ENCODE results near the gene SMOC2.

SMOC2 gene

GRCh38 chr6:168714547-168715260 is 273.7 kb downstream of the SMOC2 start:
- no peaks in the 10 kb centered on the region for H3K9me3 ChIP-seq (ENCODE audit: low read length)
- H3K27me3 ChIP-seq (ENCODE audit: control insufficient read depth in 1 of 2, insufficient read depth in 2 of 2, low read length in 2 of 2) = no peaks in the 10 kb centered on the region
- no peak overlapping the region for H3K9ac ChIP-seq (ENCODE audit: low read length)
- H3K27ac ChIP-seq (ENCODE audit: low read depth, low read length) = no peak overlapping the region
- H3K4me3 ChIP-seq (ENCODE audit: low read depth in 1 of 2, low read length in 2 of 2) = no peak overlapping the region
- H3K4me1 ChIP-seq (ENCODE audit: insufficient read depth, low read length) = no peaks in the 10 kb centered on the region
- H3K36me3 ChIP-seq (ENCODE audit: insufficient read depth, low read length) = no peaks in the 10 kb centered on the region

GRCh38 chr6:168715643-168716481 is 274.9 kb downstream of the SMOC2 start:
- no peaks in the 10 kb centered on the region for H3K36me3 ChIP-seq (ENCODE audit: insufficient read depth, low read length)
- H3K27me3 ChIP-seq (ENCODE audit: control insufficient read depth in 1 of 2, insufficient read depth in 2 of 2, low read length in 2 of 2) = no peaks in the 10 kb centered on the region
- no peaks in the 10 kb centered on the region for H3K4me1 ChIP-seq (ENCODE audit: insufficient read depth, low read length)
- no peaks in the 10 kb centered on the region for H3K9me3 ChIP-seq (ENCODE audit: low read length)
- H3K9ac ChIP-seq (ENCODE audit: low read length) = no peak overlapping the region
- no peak overlapping the region for H3K4me3 ChIP-seq (ENCODE audit: low read depth in 1 of 2, low read length in 2 of 2)
- no peak overlapping the region for H3K27ac ChIP-seq (ENCODE audit: low read depth, low read length)

GRCh38 chr6:168716581-168716980 is 275.6 kb downstream of the SMOC2 start:
- no peak overlapping the region for H3K4me3 ChIP-seq (ENCODE audit: low read depth in 1 of 2, low read length in 2 of 2)
- H3K9me3 ChIP-seq (ENCODE audit: low read length) = no peaks in the 10 kb centered on the region
- H3K27me3 ChIP-seq (ENCODE audit: control insufficient read depth in 1 of 2, insufficient read depth in 2 of 2, low read length in 2 of 2) = no peaks in the 10 kb centered on the region
- H3K9ac ChIP-seq (ENCODE audit: low read length) = no peak overlapping the region
- H3K4me1 ChIP-seq (ENCODE audit: insufficient read depth, low read length) = no peaks in the 10 kb centered on the region
- no peaks in the 10 kb centered on the region for H3K36me3 ChIP-seq (ENCODE audit: insufficient read depth, low read length)
- no peak overlapping the region for H3K27ac ChIP-seq (ENCODE audit: low read depth, low read length)

GRCh38 chr6:168717491-168717890 is 276.5 kb downstream of the SMOC2 start:
- Histone ChIP-seq H3K27ac (ENCODE audit: low read depth, low read length) (no peak overlapping the region), H3K36me3 (ENCODE audit: insufficient read depth, low read length) (no peaks in the 10 kb centered on the region), H3K9me3 (ENCODE audit: low read length) (no peaks in the 10 kb centered on the region), H3K27me3 (ENCODE audit: control insufficient read depth in 1 of 2, insufficient read depth in 2 of 2, low read length in 2 of 2) (no peaks in the 10 kb centered on the region), H3K4me1 (ENCODE audit: insufficient read depth, low read length) (no peaks in the 10 kb centered on the region), H3K9ac (ENCODE audit: low read length) (no peak overlapping the region), H3K4me3 (ENCODE audit: low read depth in 1 of 2, low read length in 2 of 2) (no peak overlapping the region)
